Hematopoietic multipotent progenitor cell treated with erythropoietin and hydrocortisone succinate and interleukin-3 and kit ligand, for 17 days (in vitro differentiated cells): ENCODE results near the gene SRRM5.
A peak's percentile ranks its signal among the peaks of the same experiment; 100 is the strongest.
"Not testable (repeated sequence)": the region's sequence is repeated elsewhere in the genome, so short reads cannot be mapped to it uniquely, and the experiment has no call there.

ENCODE experiments used
- DNase-seq: peaks from one replicate; pipeline ENCODE4 v3.0.0-alpha.2; 2015; ENCODE audit warnings: low spot score

The SRRM5 gene

DNA sequence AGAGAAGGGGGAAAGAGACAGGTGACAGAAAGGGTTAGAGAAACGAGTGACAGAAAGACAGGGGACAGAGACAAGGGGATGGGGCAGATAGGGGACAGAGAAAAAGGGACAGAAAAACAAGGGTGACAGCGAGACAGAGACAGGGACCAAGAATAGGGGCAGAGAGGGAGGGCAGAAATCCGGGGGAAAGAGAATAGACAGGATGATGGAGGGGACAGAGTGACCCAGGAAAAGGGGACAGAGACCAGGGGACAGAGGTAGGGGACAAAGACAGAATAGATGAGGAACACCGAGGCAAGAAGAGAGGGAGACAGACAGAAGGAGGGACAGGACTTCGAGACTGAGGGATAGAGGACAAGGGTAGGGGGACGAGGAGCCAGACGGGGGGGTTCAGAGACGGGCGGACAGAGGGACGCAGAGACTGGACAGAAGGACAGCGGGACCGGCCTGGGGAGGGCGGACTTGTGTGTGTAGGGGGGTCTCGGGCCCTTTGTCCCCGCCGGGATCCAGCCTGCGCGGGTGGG is 27.2 kb downstream of the SRRM5 start:
- DNase-seq = no peak

DNA sequence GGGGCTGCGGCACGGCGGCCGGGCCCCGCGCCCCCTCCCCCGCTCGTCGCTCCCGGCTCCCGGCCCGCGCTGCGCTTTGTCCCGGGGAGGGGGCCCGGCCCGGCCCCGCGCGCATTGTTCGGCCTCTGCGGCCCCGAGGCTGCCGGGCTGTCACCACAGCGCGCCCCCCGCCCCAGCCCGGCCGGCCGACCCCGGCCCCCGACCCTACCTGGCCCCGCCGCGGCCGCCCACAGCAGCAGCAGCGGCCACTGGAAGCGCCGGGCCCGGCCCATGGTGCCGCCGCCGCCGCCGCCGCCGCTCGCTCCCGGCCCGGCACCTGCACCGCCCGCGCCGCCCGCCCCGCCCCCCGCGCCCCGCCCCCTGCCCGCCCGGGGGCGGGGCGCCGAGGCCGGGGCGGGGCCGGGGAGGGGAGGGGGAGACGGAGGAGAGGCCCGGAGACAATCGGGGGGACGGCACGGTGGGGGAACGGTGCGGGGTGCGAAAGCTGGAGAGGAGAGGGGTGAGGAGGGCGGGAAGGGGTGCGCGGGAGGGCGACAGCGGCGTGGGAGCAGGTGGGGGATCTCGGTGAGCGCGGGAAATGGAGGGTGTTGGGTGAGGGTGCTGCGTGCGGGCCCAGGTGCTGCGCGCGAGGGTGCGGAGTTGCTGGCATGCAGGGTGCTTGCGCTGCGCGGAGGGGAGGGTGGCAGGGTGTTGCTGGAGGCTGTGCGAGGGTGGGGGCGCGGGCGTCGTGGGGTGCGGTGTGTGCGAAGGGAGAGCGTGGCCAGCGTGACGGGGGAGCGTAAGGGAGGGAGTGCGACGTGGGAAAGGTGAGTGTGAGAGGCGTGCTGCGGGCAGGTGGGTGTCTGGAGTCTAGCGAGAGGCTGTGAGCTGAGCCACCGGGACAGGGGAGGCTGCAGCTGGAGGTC is 27.9 kb downstream of the SRRM5 start, which contains the start of gene CADM4:
Gene CADM4 (minus strand): TSS at position 332 of the 905 bp plus-strand sequence. CDS start 60 bp downstream, at position 272.
- no peak for DNase-seq

DNA sequence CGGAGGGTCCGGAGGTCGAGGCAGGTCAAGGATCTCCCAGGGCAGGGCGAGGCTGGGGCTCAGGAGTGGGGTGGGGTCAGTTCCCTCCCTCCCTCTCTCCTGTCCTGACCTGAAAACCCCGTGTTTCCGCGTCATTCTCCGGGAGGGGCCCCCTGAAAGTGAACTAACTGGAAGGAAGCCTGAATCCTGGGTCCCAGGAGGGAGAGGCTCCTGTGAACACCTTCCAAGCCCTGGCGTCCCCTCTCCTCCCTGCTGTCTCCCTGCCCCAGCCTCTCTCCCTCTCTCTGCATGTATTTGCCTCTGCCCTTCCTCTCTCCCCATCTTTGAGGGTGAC is 28.5 kb downstream of the SRRM5 start:
- no peak for DNase-seq

DNA sequence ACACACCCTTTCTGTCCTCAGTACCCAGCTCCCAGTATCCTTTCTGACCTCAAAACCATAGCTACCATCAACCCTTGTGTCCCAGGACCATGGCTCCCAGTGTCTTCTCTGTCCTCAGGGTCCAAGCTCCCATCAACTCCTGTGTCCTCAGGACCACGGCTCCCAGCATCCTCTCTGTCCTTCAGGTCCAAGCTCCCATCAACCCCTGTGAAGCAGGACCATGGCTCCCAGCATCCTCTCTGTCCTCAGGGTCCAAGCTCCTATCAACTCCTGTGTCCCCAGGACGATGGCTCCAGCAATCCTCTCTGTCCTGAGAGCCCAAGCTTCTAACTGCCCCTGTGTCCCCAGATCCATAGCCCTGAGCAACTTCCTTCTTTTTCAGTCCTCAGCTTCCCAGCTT is 29.4 kb downstream of the SRRM5 start:
- DNase-seq = no peak

DNA sequence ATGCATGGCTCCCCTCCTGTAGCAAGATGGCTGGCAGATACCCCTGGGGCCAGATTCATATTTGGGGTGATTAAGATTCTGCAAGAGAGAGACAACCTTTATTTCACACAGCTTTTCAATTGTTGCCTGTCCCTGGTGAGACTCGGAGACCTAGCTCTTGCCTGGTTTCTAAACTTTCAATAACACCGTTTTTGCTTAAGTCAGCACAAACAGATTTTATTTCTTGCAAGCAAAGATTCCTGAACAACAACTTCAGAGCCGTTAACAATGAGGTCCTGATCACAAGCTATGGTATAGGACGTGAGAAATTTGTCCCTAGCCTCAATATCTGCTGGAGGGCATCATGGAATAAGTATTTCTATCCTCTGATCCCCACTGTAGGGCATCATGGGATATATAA is 30.6 kb downstream of the SRRM5 start:
- no peak for DNase-seq

DNA sequence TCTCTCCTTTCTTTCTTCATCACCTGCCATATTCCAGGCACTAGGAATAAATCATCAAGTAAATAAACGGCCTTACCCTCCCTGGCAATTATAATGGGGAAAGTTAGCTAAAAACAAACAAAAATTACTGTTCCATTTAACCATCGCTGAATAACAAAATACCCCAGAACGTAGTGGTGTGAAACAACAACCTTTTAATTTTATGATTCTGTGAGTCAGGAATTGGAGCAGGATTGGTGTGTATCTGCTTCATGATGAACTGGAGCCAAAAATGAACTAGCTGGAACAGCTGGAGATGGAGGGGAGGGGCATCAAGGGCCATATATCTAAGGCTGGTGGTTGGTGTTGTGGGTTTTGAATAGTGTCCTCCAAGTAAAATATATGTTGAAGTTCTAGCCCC is 31.4 kb downstream of the SRRM5 start:
- DNase-seq = no peak

DNA sequence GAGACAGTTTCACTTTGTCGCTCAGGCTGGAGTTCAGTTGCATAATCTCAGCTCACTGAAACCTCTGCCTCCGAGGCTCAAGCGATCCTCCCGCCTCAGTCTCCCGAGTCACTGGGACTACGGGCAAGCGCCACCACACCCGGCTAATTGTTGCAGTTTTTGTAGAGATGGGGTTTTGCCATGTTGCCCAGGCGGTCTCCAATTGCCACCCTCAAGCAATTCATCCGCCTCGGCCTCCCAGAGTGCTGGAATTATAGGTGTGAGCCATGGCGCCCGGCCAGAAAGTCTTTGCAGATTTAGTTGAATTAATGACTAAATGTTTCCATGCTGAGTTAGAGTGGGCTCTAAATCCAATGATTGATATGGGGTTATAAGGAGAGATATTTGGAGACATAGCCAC is 32.3 kb downstream of the SRRM5 start:
- no peak for DNase-seq

DNA sequence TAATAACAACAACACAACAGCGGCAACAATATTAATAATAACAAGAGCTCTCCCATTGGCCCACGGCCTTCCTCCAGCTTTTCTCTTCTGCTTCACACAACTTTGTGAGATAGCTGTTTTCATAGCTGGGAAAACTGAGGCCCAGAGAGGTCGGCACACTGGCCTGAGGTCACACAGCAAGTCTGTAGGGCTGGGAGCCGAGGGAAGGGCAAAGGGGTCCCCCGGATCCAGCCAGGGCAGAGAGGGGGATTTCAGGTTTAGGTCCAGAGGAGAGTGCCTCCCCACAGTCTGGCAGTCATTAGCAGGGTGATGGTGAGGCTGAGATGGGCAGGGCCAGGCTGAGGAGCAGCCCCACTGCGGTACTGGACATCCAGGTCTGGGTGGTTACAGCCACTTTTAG is 36.7 kb downstream of the SRRM5 start:
- no peak for DNase-seq

DNA sequence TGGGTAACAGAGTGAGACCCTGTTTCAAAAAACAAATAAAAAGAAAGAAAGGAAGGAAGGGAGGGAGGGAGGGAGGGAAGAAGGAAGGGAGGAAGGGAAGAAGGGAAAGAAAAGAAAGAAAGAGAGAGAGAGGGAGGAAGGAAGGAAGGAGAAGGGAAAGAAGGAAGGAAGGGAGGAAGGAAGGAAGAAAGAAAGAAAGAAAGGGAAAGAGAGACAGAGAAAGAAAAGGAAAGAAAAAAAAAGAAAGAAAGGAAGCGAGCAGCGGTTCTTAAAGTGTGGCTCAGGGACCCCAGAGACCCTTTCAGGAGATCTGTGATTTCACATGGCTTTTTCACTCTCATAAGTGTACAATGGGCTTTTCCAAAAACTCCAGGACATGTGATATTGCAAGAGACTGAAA is 37.6 kb downstream of the SRRM5 start:
- no peak for DNase-seq

DNA sequence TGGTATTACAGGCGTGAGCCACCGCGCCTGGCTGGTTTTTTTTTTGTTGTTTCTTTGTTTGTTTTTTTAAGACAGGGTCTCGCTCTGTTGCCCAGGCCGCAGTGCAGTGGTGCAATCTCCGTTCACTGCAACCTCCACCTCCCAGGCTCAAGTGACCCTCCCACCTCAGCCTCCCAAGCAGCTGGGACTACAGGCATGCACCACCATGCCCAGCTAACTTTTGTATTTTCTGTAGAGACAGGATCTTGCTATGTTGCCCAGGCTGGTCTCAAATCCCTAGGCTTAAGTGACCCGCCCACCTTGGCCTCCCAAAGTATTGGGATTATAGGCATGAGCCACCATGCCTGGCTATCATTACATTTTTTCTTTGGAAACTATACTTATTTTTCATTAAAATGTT is 38.4 kb downstream of the SRRM5 start:
- not testable (repeated sequence) for DNase-seq

DNA sequence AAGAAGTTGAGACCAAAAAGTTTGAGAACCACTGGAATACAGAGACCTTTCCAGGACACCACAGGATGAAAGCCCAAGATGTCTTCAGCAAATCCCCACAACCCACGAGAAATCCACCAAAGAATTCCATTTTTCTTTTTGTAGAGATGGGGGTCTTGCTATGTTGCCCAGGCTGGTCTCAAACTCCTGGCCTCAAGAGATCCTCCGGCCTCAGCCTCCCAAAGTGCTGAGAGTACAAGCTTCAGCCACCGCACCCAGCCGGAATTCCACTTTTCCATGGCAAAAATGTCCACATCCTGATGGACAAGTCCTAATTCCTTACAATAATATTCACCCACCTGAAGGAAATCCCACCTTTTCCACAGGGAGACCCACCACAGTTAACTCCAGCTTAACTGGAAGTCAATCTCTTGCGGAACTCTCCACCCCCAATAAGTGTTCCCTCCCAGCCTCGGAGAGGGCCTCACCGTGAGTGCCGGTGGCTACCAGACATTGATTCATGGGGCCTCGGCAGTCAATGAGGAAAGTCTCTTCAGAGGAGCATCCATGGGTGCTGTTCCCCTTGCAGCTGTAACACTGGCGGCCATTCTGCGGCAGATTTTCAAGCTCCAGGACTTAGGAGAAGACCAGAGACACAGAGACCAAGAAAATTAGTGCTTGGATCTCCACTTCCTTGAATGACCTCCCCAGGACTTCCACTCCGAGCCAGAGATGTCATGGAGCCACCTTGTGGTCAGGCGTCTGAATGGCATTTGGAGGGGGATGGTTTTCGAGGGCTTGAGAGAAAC is 40.1 kb downstream of the SRRM5 start:
- peak; percentile 56 for DNase-seq

DNA sequence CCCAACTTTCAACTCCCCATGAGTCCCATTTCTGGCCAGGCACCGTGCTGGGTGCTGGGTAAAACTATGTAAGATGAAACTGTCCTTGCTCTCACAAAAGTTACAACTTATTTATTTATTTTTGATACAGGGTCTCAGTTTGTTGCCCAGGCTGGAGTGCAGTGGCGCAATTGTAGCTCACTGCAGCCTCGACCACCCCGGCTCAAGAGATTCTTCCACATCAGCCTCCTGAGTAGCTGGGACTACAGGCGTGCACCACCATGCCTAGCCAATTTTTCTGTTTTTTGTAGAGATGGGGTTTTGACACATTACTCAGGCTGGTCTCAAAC is 40.6 kb downstream of the SRRM5 start:
- no peak for DNase-seq

DNA sequence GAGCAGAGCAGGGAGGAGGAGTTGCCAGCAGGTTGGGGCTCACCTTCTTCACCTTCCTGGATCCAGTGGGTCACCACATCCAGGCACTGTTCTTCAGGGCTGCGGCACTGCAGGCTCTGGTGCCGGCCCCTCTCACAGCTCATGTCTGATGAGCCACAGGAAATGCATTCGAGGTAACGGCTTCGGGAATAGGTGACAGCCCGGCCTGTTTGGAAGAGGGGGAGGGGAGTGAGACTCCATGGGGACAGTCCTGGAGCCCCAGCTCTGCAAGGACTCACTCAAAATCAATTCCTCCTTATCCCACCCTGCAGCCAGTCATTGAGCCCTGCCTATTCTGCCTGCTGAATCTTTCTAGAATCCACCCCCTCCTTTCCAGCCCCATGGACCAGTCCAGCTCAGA is 44.5 kb downstream of the SRRM5 start:
- no peak for DNase-seq

DNA sequence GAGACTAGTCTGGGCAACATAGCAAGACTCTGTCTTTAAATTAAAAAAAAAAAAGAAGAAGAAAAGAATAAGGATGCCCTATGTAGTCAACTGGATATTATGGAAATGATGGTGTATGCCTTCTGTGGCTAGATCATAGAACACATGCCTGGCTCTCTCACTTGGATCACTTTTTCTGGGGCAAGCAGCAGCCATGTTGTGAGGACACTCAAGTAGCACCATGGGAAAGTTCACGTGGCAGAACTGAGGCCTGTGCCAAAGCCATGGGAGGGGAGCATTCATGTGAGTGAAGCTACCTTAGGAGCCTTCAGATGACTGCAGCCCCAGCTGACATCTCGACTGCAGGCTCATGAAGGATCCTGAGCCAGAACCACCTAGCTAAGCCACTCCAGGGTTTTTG is 46.1 kb downstream of the SRRM5 start:
- no peak for DNase-seq

DNA sequence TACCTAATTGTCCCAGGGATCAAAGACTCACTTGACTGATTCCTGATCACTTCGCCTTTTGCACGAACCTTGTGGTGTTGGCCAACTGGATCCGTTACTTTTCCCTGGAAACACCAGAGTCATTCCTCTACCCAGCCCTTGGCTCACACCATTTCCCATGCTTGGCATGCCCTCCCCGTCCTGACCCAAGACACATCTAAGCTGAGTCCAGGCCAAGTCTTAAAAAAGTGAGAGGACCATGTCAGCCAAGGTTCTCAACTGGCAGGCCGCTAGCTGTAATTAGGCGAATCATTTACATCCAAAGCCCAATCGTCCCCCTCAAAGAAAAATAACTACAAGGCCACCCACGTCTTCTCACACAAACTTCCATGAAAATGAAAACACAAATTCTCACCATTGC is 46.6 kb downstream of the SRRM5 start:
- no peak for DNase-seq

DNA sequence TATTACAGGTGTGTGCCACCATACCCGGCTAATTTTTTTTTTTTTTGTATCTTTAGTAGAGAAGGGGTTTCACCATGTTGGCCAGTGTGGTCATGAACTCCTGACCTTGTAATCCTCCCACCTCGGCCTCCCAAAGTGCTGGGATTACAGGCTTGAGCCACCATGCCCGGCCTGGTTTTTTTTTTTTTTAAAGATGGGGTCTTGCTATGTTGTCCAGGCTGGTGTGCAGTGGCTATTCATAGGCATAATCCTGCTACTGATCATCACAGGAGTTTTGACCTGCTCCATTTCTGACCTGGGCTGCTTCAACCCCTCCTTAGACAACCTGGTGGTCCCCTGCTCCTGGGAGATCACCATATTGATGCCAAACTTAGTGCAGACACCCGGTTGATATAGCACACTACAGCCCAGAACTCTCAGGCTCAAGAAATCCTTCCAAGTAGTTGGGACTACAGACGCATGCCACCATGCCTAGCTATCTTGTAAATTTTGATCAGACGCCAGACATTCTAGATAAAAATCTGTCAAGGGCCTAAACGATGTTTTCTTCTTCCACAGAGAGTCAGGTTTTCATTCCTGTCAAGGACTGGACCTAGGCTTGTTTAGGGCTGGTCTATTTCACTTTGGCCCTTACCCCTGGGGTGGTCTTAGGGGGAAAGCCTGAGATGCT is 48.5 kb downstream of the SRRM5 start:
- no peak for DNase-seq

DNA sequence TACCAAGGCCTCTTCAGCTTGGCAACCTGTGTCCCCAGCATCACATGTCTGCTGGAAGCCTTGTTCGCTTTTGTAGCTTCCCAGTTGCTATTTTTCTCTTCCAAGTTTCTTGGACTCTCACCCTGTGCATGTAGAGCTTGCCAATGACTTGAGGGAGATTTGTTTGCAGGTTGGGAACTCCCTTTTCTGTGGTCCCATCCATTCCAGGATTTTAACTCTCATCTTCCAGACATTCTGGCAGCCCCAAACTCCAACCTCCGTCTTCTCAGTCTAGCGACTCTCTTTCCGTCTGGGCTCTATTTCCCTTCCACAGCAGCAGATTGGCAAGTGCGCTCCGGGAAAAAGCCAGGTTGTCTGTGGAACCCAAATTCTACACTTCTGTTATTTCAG is 49.1 kb downstream of the SRRM5 start:
- no peak for DNase-seq

DNA sequence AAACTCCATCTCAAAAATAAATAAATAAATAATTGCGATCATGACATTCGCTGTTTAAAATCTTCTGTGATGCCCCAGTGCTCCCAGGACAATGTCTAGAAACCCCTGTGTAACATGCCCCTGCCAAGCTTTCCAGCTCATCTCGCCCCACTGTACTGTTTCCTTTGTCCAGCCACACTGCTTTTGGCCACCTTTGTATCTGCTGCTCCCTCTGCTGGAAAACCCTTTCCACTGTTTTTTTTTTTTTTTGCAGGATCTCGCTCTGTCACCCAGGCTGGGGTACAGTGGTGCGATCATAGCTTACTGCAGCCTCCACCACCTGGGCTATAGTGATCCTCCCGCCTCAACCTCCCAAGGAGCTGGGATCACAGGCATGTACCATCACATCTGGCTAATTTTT is 50.6 kb downstream of the SRRM5 start:
- no peak for DNase-seq

DNA sequence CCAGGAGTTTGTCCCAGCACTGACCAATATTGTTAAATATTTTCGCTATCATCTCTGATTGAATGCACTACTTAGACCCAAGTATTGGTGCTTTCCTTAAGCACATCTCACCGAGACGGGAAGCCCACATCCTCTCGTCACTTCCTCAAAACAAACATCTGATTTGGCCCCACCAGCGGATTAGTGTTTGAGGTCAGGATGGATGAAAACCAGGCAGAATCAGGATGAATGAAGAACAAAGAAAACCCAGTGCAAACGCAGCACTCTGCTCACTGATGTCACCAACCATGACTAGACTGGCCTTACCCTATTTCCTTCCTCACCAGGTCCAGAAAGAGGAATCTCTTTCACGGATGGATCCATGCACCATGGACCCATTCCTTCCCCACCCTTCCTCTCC is 52.1 kb downstream of the SRRM5 start:
- DNase-seq = no peak
